Activated T-helper 2 cell treated with anti-CD3 and anti-CD28 coated beads, Interferon-gamma antibody, Interleukin-2, Interleukin-4, amounts not matched to agents 10 μg/mL and 5 μg/mL and 100 μg/mL, durations not matched to agents 14 hours and 24 hours and 36 hours (primary cell): ENCODE results near the gene SLC30A2. TPM values are rescaled to one million over a fixed set of nuclear protein-coding genes. Genes with fewer than 3 reads are reported as not detected.
"Not testable (repeated sequence)": the region's sequence is repeated elsewhere in the genome, so short reads cannot be mapped to it uniquely, and the experiment has no call there.

Source experiments
- DNase-seq: peaks from one replicate; pipeline ENCODE4 v3.0.0; 2021; ENCODE audit warnings: low spot score
- H3K27ac Mint-ChIP-seq: one replicate; pipeline ENCODE4 v1.8.0; 2021; ENCODE audit warnings: mixed read lengths
- H3K27me3 Mint-ChIP-seq: one replicate; pipeline ENCODE4 v1.8.0; 2021; ENCODE audit warnings: low read depth, mixed read lengths
- H3K36me3 Mint-ChIP-seq: one replicate; pipeline ENCODE4 v1.8.0; 2021; ENCODE audit warnings: low read depth, mixed read lengths
- H3K4me1 Mint-ChIP-seq: one replicate; pipeline ENCODE4 v1.8.0; 2021; ENCODE audit warnings: low read depth, mixed read lengths
- H3K4me3 Mint-ChIP-seq: one replicate; pipeline ENCODE4 v1.8.0; 2021; ENCODE audit warnings: low read depth, mild to moderate bottlenecking, moderate library complexity, mixed read lengths
- H3K9me3 Mint-ChIP-seq: one replicate; pipeline ENCODE4 v1.8.0; 2021; ENCODE audit warnings: mixed read lengths
- intact Hi-C: fragments of 100-400 bp; cut with micrococcal nuclease; formaldehyde crosslinking; loops from one replicate; pipeline ENCODE4 v1.15.1; 2023
- total RNA-seq: library from RNA; stranded (reverse); gene quantifications from 2 replicates; pipeline ENCODE4 v1.2.3, GENCODE V29; 2022

SLC30A2 gene, protein sequence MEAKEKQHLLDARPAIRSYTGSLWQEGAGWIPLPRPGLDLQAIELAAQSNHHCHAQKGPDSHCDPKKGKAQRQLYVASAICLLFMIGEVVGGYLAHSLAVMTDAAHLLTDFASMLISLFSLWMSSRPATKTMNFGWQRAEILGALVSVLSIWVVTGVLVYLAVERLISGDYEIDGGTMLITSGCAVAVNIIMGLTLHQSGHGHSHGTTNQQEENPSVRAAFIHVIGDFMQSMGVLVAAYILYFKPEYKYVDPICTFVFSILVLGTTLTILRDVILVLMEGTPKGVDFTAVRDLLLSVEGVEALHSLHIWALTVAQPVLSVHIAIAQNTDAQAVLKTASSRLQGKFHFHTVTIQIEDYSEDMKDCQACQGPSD
- total RNA-seq: not detected in 2 replicates

- intact Hi-C loops: loop anchor here (10.0 kb wide), 1 partner anchor 359 kb away; no protein-coding TSS in a partner anchor
- Mint-ChIP-seq H3K4me1 (no peaks in the 10 kb centered on the region), H3K27ac (no peak within 1 kb of the TSS)
Observed at GRCh38 chr1:26045722-26046245, at the start of gene SLC30A2. SLC30A2 (minus strand) TSS chr1:26046118; CDS start chr1:26045896, 222 bp downstream.

DNA sequence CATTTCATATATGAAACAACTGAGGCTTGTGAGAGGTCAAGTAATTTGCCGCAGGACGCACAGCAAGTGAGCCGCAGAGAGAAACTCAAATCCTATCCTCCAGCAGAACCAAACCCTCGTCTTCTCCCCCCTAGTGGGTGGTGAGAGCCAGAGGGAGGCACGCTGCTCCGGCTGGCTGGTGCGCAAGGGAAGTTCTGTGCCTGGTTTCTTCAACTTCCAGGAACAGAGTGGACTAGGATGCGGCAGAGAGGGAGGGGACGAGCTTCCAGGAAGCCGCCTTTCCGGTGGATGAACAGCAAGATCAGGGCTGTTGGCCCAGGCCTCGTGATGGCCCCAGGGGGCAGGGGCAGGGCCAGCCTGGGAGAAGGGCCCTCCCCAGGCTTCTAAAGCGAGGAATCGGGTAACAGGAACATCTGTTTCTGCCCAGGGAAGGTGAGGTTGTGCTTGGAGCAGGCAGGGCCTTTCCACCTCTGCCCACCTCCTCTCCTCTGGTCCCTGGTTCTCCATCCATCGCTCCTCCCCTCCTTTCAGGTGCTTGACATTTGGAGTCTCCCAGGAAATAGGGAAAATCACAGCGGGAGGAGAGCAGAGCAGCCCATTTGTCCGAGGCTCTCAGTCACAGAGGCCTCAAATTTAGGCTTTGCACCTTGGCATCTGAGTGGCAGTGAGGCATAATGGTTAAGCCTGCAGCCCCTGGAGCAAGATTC lies 48.9 kb upstream of the SLC30A2 start:
- H3K36me3 Mint-ChIP-seq: no peaks in the 10 kb centered on the region
- H3K4me1 Mint-ChIP-seq: peaks cover 13% of the 10 kb centered on the region
- H3K4me3 Mint-ChIP-seq: no peak overlapping the region
- H3K9me3 Mint-ChIP-seq: no peaks in the 10 kb centered on the region
- intact Hi-C loops: no loop called here
- peaks cover 42% of the 10 kb centered on the region for H3K27me3 Mint-ChIP-seq
- H3K27ac Mint-ChIP-seq: no peak overlapping the region
- DNase-seq: no peak

More at GRCh38 chr1:26045722-26046245, at the start of gene SLC30A2:
- no peak within 1 kb of the TSS for H3K4me3 Mint-ChIP-seq
- H3K27me3 Mint-ChIP-seq: peaks cover 70% of the 10 kb centered on the region
- no peaks in the 10 kb centered on the region for H3K9me3 Mint-ChIP-seq
- H3K36me3 Mint-ChIP-seq: no peaks in the 10 kb centered on the region
- no peak for DNase-seq

DNA sequence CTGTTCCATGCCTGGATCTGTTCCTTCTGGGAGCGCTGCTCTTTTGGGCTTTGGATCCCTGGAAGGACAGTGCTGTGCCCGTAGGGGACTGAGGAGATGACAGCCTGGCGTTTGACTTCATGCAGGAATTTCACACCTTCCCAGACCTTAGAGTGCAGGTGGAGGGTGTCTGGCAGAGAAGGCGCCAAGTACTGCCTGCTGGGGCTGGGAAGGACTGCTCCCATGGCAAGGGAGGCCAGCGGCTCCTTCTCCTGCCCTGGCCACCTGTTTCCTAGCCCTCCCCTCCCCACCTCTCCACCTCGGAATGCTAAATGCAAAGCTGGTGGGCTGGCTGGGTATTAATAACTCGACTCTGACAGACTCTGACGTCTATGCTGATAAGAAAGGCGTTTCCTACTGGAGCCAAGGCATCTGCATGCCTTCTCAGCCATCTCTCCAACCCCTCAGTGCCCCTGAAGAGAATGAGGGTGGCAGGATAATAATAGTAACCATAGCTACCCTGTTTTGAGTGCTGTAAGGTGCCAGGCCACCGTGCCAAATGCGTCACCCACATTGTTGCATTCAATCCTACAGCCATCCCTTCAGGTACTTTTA lies 48.3 kb upstream of the SLC30A2 start:
- DNase-seq: no peak
- Mint-ChIP-seq H3K36me3 (no peaks in the 10 kb centered on the region), H3K4me3 (no peak overlapping the region), H3K27ac (no peak overlapping the region), H3K27me3 (peaks cover 42% of the 10 kb centered on the region), H3K9me3 (no peaks in the 10 kb centered on the region), H3K4me1 (peaks cover 13% of the 10 kb centered on the region)
- intact Hi-C loops: no loop called here

DNA sequence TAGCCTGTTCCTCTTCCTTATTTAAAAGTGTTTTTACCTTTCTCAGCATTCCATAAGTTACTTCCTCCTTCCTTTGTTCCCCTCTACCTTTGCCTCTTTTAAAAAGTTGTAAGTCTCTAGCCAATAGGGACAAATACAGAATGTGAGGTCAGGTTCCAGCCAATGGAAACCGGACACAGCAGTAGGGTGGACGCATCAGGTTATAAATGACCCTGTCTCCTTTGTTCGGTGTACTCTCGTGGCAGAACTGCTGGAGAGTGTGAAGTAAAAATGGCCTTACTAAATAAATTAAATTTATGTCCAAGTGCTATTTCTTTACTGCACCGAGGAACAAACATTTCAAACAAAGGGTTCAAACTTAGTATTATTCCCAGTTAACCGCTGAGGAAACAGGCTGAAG lies 47.7 kb upstream of the SLC30A2 start:
- DNase-seq, H3K27ac Mint-ChIP-seq, H3K36me3 Mint-ChIP-seq, intact Hi-C loops, H3K4me3 Mint-ChIP-seq, H3K9me3 Mint-ChIP-seq: not testable (repeated sequence)
- H3K4me1 Mint-ChIP-seq: peaks cover 13% of the 10 kb centered on the region
- H3K27me3 Mint-ChIP-seq: peaks cover 42% of the 10 kb centered on the region

DNA sequence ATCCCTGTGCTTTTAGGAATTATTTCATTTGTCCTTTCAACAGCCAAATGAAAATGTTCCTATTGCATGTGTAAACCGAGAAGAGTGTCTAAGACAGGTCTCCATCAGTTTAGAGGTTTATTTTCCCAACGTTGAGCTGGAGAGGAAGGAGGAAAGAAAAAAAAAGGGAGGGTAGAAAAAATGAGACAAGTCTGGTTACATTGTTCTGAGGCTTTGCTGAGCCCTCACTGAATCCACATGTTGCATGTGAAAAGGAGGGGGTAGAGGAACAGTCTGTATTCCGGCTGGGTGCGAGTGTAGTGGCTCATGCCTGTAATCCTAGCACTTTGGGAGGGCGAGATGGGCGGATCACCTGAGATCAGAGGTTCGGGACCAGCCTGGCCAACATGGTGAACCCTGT lies 46.5 kb upstream of the SLC30A2 start:
- peaks cover 6% of the 10 kb centered on the region for H3K4me1 Mint-ChIP-seq
- no peak for DNase-seq
- H3K27me3 Mint-ChIP-seq: peaks cover 42% of the 10 kb centered on the region
- no peaks in the 10 kb centered on the region for H3K9me3 Mint-ChIP-seq
- H3K4me3 Mint-ChIP-seq: no peak overlapping the region
- no peak overlapping the region for H3K27ac Mint-ChIP-seq
- no peaks in the 10 kb centered on the region for H3K36me3 Mint-ChIP-seq
- intact Hi-C loops: no loop called here

GRCh38 chr1:26090893-26091292 lies 45.0 kb upstream of the SLC30A2 start:
- no peak for DNase-seq
- Mint-ChIP-seq H3K27me3 (peaks cover 40% of the 10 kb centered on the region), H3K36me3 (no peaks in the 10 kb centered on the region), H3K4me1 (no peaks in the 10 kb centered on the region), H3K9me3 (no peaks in the 10 kb centered on the region), H3K27ac (no peak overlapping the region), H3K4me3 (no peak overlapping the region)
- intact Hi-C loops: no loop called here

DNA sequence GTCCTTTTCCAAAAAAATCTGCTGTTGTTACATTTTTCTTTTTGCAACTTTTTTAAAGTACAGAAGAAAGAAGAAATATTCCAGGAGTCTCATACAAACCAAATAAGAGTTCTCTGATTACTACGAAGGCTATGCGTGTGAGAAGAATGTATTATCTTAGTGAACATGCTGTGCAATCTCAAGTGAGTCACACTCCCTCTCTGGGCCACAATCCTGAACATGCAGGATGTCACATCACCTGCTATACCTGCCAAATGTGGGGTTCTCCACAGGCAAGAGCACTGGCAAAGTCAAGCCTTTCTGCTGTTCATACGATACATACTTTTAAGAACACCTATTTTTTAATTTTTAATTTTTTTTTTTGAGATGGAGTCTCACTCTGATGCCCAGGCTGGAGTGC lies 43.2 kb upstream of the SLC30A2 start:
- no peak for DNase-seq
- H3K27me3 Mint-ChIP-seq: peaks cover 40% of the 10 kb centered on the region
- no peak overlapping the region for H3K4me3 Mint-ChIP-seq
- no peaks in the 10 kb centered on the region for H3K4me1 Mint-ChIP-seq
- H3K9me3 Mint-ChIP-seq: no peaks in the 10 kb centered on the region
- H3K36me3 Mint-ChIP-seq: no peaks in the 10 kb centered on the region
- H3K27ac Mint-ChIP-seq: no peak overlapping the region
- intact Hi-C loops: no loop called here

GRCh38 chr1:26084844-26085243 lies 38.9 kb upstream of the SLC30A2 start:
- Mint-ChIP-seq H3K27me3 (peaks cover 26% of the 10 kb centered on the region), H3K4me1 (no peaks in the 10 kb centered on the region), H3K27ac (no peak overlapping the region), H3K36me3 (no peaks in the 10 kb centered on the region), H3K9me3 (no peaks in the 10 kb centered on the region), H3K4me3 (no peak overlapping the region)
- intact Hi-C loops: no loop called here
- DNase-seq: no peak

DNA sequence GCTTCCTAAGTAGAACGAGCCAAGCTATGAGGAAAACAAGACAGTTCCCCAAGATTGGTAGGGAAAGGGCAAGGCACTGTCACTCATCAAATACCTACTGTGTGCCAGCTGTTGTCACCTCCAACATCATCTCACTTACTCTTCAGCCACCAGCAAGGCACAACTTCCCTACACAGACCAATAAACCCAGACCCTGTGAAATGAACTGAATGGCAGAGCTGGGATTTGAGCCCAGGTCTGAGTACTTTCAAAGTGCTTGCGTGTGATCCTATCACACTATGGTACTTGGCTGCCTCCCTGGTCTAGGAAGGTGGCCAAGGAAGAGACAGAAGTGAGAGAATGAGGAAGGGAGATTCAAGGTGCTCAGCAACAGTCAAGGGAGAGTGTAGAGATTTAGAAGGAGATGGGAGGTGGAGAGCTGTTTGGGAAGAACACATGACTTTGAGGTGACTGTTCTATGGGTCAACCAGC lies 38.2 kb upstream of the SLC30A2 start:
- intact Hi-C loops: no loop called here
- Mint-ChIP-seq H3K4me1 (no peaks in the 10 kb centered on the region), H3K36me3 (no peaks in the 10 kb centered on the region), H3K27ac (no peak overlapping the region), H3K27me3 (peaks cover 27% of the 10 kb centered on the region), H3K9me3 (no peaks in the 10 kb centered on the region), H3K4me3 (no peak overlapping the region)
- DNase-seq: no peak

- no peak overlapping the region for H3K27ac Mint-ChIP-seq
- H3K36me3 Mint-ChIP-seq: no peaks in the 10 kb centered on the region
- peaks cover 35% of the 10 kb centered on the region for H3K27me3 Mint-ChIP-seq
- H3K4me3 Mint-ChIP-seq: no peak overlapping the region
- no peaks in the 10 kb centered on the region for H3K9me3 Mint-ChIP-seq
- no peaks in the 10 kb centered on the region for H3K4me1 Mint-ChIP-seq
- intact Hi-C loops: no loop called here
- no peak for DNase-seq
Observed at GRCh38 chr1:26083208-26083607, 37.3 kb upstream of the SLC30A2 start.

DNA sequence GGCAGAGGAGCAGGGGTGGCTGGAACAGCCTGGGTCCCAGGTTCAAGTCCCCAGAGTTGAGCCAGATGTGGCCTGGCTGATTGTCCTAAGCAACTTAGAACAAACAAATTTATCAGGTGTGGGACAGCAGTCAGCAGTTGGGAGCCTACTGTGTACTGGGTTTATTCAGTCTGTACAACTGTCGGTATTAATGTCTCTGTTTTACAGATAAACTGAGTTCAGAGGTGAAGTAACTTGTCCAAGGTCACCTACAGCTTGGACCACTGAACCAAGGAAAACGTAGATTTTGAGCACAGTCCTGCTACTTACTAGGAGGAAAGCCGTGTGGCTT lies 36.1 kb upstream of the SLC30A2 start:
- Mint-ChIP-seq H3K36me3 (no peaks in the 10 kb centered on the region), H3K4me1 (no peaks in the 10 kb centered on the region), H3K9me3 (no peaks in the 10 kb centered on the region), H3K27me3 (peaks cover 42% of the 10 kb centered on the region), H3K4me3 (no peak overlapping the region), H3K27ac (no peak overlapping the region)
- no peak for DNase-seq
- intact Hi-C loops: no loop called here

DNA sequence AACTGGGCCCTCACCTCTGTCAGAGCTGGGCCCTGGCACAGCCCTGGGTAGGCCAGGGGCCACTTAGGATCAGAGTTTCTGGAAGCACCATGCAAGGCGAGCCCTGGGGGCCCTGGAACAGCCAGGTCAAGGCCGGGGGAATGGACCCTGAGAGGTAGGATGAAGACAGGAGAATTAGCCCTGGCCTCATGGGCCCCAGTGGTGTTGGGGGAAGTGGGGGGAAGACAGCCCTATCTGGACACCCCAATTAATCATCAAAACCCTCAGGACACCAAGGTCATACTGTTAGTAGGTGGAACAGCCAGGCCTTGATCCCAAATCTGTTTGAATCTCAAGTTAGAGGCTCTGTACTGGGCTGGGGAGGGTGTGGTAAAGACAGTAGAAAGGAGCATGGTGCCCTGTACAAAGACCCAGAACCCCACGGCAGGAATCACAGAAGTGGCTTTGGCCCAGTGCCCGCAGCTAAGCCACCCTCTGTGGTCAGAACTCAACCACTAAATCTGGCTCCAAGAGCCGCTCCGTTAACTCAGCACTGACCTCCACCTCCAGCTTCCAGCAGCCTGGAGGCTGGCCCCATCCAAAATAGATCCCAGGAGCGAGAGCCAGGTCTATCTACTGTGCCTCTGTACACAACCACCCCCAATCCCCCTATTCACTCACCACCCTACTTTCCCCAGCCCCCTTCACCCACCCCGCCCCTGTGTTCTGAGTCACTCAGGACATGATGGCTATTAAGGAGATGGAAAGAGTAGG lies 35.5 kb upstream of the SLC30A2 start:
- no peak for DNase-seq
- intact Hi-C loops: no loop called here
- Mint-ChIP-seq H3K9me3 (no peaks in the 10 kb centered on the region), H3K36me3 (no peaks in the 10 kb centered on the region), H3K4me1 (peaks cover 3% of the 10 kb centered on the region), H3K4me3 (no peak overlapping the region), H3K27ac (no peak overlapping the region), H3K27me3 (peaks cover 44% of the 10 kb centered on the region)
